GM18526 (cell line): ENCODE results near the gene MVB12B.

Source experiments
- POLR2A ChIP-seq: IDR thresholded peaks from 3 replicates; pipeline ENCODE4 v1.6.1; 2011; ENCODE audit not compliant: insufficient read length; ENCODE audit errors: extremely low read depth

MVB12B gene

GRCh38 chr9:126318858-126319257 lies 7.8 kb upstream of the MVB12B start:
- no peak for TF ChIP-seq POLR2A

- no peak for TF ChIP-seq POLR2A
Measured at GRCh38 chr9:126319671-126320070, 7.0 kb upstream of the MVB12B start.

- TF ChIP-seq POLR2A, result no peak
Measured at GRCh38 chr9:126320158-126320922, 6.3 kb upstream of the MVB12B start.

- TF ChIP-seq POLR2A, result no peak
Measured at GRCh38 chr9:126321742-126322141, 4.9 kb upstream of the MVB12B start.

- TF ChIP-seq POLR2A, result no peak
Measured at GRCh38 chr9:126325821-126326220, 808 bp upstream of the MVB12B start.

GRCh38 chr9:126327006-126327713 lies 531 bp downstream of the MVB12B start:
- no peak for TF ChIP-seq POLR2A

- no peak for TF ChIP-seq POLR2A
Measured at GRCh38 chr9:126327714-126328185, 1.1 kb downstream of the MVB12B start.

GRCh38 chr9:126328407-126328806 lies 1.8 kb downstream of the MVB12B start:
- TF ChIP-seq POLR2A, result no peak

- no peak for TF ChIP-seq POLR2A
Measured at GRCh38 chr9:126329476-126330275, 3.0 kb downstream of the MVB12B start.

- TF ChIP-seq POLR2A, result no peak
Measured at GRCh38 chr9:126330536-126330935, 3.9 kb downstream of the MVB12B start.

- no peak for TF ChIP-seq POLR2A
Measured at GRCh38 chr9:126331964-126332748, 5.5 kb downstream of the MVB12B start.

- no peak for TF ChIP-seq POLR2A
Measured at GRCh38 chr9:126334721-126335621, 8.3 kb downstream of the MVB12B start.

GRCh38 chr9:126335837-126336735 lies 9.5 kb downstream of the MVB12B start:
- TF ChIP-seq POLR2A, result no peak
